ENCODE measurements around the gene NRG2.

DNA sequence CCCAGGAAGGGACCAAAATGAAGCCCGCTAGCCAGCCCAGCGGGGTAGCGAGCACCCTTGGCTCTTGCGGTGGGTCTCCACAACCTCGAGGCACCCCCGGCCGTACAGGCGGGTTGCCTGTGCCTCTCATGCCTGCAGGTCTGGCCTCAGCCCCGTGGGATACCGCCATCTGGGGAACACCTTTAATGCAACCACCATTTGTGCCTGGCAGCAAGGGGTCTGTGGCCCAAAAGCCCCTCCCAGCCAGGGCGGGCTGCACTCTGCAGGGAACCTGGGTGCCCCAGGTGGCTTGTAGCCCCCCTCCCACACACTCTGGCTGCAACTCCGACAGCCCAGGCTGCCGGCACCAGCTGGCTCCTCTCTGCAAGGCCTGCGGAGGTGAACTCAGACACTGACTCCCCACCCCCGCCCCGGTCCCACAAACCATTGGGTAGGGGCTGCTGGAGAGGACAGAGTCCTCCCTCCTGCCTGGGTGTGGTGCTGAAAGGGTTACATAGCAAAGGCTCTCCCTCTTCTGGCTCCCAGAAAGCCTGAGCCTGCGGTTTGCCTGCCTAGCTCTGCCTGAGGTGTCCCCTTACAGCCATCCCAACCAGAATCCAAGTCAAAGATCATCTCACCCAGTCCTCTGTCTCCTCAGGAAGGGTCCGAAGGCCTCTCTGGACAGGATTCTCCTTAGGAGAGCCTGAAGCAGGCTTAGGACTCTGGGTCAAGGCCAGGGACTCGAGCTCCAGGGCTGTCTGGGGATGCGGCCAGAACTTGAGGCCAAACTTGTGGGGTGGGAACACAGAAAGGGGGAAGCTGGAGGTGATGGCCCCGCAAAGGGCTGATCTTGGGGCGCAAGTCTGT lies 138.1 kb downstream of the NRG2 start:
- no peak for TF ChIP-seq CTCF (IDR thresholded peaks at IDR 0.05)
- TF ChIP-seq POLR2AphosphoS5 (IDR thresholded peaks at IDR 0.05): no peak
- no peak for TF ChIP-seq POLR2A (IDR thresholded peaks at IDR 0.05)
- no peak for TF ChIP-seq EP300 (IDR thresholded peaks at IDR 0.05)
